HCT116 (cell line): ENCODE data around the gene RPL37A. TPM values are rescaled to one million over a fixed set of nuclear protein-coding genes. Genes with fewer than 3 reads are reported as not detected.

Experiments
- ATAC-seq: fragments of 200-7000 bp; cut with Tn5 transposase; 2 replicates; pipeline ENCODE4 v1.9.1; 2020; ENCODE audit warnings: mild to moderate bottlenecking, moderate library complexity
- BruUV-seq: library from RNA; stranded (reverse); fragments of 400-500 nt; replicated peaks from 2 replicates; lab custom pipeline; 2021; lab: Mats Ljungman, UMichigan
- CTCF ChIA-PET: fragments of 300-600 bp; sonication (Branson Sonifier 250); formaldehyde crosslinking; loops from one replicate; lab custom pipeline; 2021; ENCODE audit warnings: antibody characterized with exemption; lab: Charles Lee
- POLR2A ChIA-PET: fragments of 300-600, 350-600 bp; sonication (Branson Sonifier 250); formaldehyde crosslinking; loops from one replicate; lab custom pipeline; 2021; ENCODE audit warnings: antibody characterized with exemption; lab: Charles Lee
- RAD21 ChIA-PET, 2 experiments: fragments of 300-600 bp; sonication (Branson Sonifier 250); formaldehyde crosslinking; loops; one replicate each; lab custom pipeline; 2023; ENCODE audit warnings: low total read pairs in 2 of 2; ENCODE audit not compliant: uncharacterized antibody in 2 of 2, unreplicated experiment in 2 of 2, low non-redundant PET in 1 of 2; lab: Charles Lee
- DNase-seq: peaks from one replicate; pipeline ENCODE4 v3.0.0-alpha.2; 2010; ENCODE audit warnings: low read depth, low spot score
- H2AFZ ChIP-seq: fragments of 200-600 bp; shearing (Covaris generic), sonication (generic); 2 replicates; pipeline ENCODE4 v1.6.1; 2017; ENCODE audit warnings: low read depth, mixed run types, mixed read lengths, antibody characterized with exemption, low read length; ENCODE audit not compliant: poor library complexity, severe bottlenecking
- H3K27ac ChIP-seq: 2 replicates; pipeline ENCODE4 v1.5.1; 2012; ENCODE audit warnings: low read depth, low read length
- H3K27me3 ChIP-seq: fragments of 200-600 bp; sonication (generic); 2 replicates; pipeline ENCODE4 v1.6.1; 2016; ENCODE audit warnings: mixed run types, low read length, mixed read lengths; ENCODE audit not compliant: insufficient read depth
- H3K36me3 ChIP-seq, 2 experiments: fragments of 200-500 bp in 1 of 2; fragments of 200-600 bp in 1 of 2; sonication (Bioruptor generic) in 1 of 2; sonication (generic) in 1 of 2; 2 replicates each; pipeline versions ENCODE4 v1.5.1 to v1.6.1; 2014 to 2016; ENCODE audit warnings: low read length in 2 of 2, inconsistent platforms in 1 of 2, mixed read lengths in 1 of 2, mixed run types in 1 of 2; ENCODE audit not compliant: insufficient read depth in 2 of 2, control insufficient read depth in 1 of 2
- H3K4me1 ChIP-seq, 2 experiments: fragments of 200-600 bp in 1 of 2; sonication (generic) in 1 of 2; 2 replicates each; pipeline versions ENCODE4 v1.5.1 to v1.6.1; 2012 to 2017; ENCODE audit warnings: low read length in 2 of 2, inconsistent platforms in 1 of 2, mild to moderate bottlenecking in 1 of 2, mixed read lengths in 1 of 2, mixed run types in 1 of 2, moderate library complexity in 1 of 2; ENCODE audit not compliant: insufficient read depth in 2 of 2, control insufficient read depth in 1 of 2
- H3K4me2 ChIP-seq: fragments of 200-600 bp; sonication (generic); 2 replicates; pipeline ENCODE4 v1.6.1; 2017; ENCODE audit warnings: mixed run types, low read length, mixed read lengths
- H3K4me3 ChIP-seq, 2 experiments: fragments of 200-600 bp in 1 of 2; sonication (generic) in 1 of 2; replicated peaks in 1 of 2; 2 replicates each; pipeline ENCODE4 v1.5.1; 2011 to 2016; ENCODE audit warnings: low read length in 2 of 2, control low read depth in 1 of 2, low read depth in 1 of 2, mild to moderate bottlenecking in 1 of 2, mixed read lengths in 1 of 2, mixed run types in 1 of 2
- H3K79me2 ChIP-seq: fragments of 200-600 bp; sonication (generic); 2 replicates; pipeline ENCODE4 v1.6.1; 2017; ENCODE audit warnings: mild to moderate bottlenecking, mixed run types, low read length, moderate library complexity, mixed read lengths; ENCODE audit not compliant: insufficient read depth
- H3K9ac ChIP-seq: fragments of 200-600 bp; sonication (generic); 2 replicates; pipeline ENCODE4 v1.6.1; 2016; ENCODE audit warnings: low read length, mixed read lengths
- H3K9me2 ChIP-seq: fragments of 200-600 bp; sonication (generic), shearing (Covaris generic); 2 replicates; pipeline ENCODE4 v1.6.1; 2017; ENCODE audit warnings: mixed run types, mild to moderate bottlenecking, moderate library complexity; ENCODE audit not compliant: insufficient read depth
- H3K9me3 ChIP-seq, 2 experiments: fragments of 200-500 bp in 1 of 2; fragments of 200-600 bp in 1 of 2; sonication (Bioruptor generic) in 1 of 2; sonication (generic) in 1 of 2; 2 replicates each; pipeline ENCODE4 v1.6.1; 2014 to 2017; ENCODE audit warnings: low read length in 2 of 2, mixed read lengths in 2 of 2, inconsistent platforms in 1 of 2, low read depth in 1 of 2, mild to moderate bottlenecking in 1 of 2, mixed run types in 1 of 2, moderate library complexity in 1 of 2; ENCODE audit not compliant: control insufficient read depth in 1 of 2, insufficient read depth in 1 of 2
- H4K20me1 ChIP-seq: fragments of 200-600 bp; sonication (generic), shearing (Covaris generic); 2 replicates; pipeline ENCODE4 v1.6.1; 2017; ENCODE audit warnings: mixed run types, mild to moderate bottlenecking, moderate library complexity; ENCODE audit not compliant: insufficient read depth
- CEBPB ChIP-seq: IDR thresholded peaks from 2 replicates; pipeline ENCODE4 v1.6.1; 2012; ENCODE audit warnings: low read depth
- CTCF ChIP-seq, 3 experiments: fragments of 200-600 bp in 1 of 3; sonication (generic) in 1 of 3; IDR thresholded peaks in 2 of 3; conservative IDR thresholded peaks in 1 of 3; 2 replicates each; pipeline ENCODE4 v1.5.1; 2012 to 2017; ENCODE audit warnings: low read depth in 2 of 3, low read length in 2 of 3, antibody characterized with exemption in 1 of 3, borderline replicate concordance in 1 of 3, control low read depth in 1 of 3, mild to moderate bottlenecking in 1 of 3, mixed read lengths in 1 of 3, mixed run types in 1 of 3, moderate library complexity in 1 of 3; ENCODE audit not compliant: insufficient read depth in 1 of 3
- EGR1 ChIP-seq: IDR thresholded peaks from 2 replicates; pipeline ENCODE4 v1.6.1; 2012; ENCODE audit warnings: low read depth
- ELF1 ChIP-seq: IDR thresholded peaks from 2 replicates; pipeline ENCODE4 v1.6.1; 2012; ENCODE audit warnings: low read depth, borderline replicate concordance
- FOSL1 ChIP-seq: IDR thresholded peaks from 2 replicates; pipeline ENCODE4 v1.6.1; 2012; ENCODE audit warnings: low read depth
- JUND ChIP-seq: IDR thresholded peaks from 2 replicates; pipeline ENCODE4 v1.6.1; 2012
- POLR2A ChIP-seq: IDR thresholded peaks from 2 replicates; pipeline ENCODE4 v1.7.0; 2011; ENCODE audit warnings: borderline replicate concordance; ENCODE audit not compliant: insufficient read depth, insufficient read length; ENCODE audit errors: extremely low read depth
- POLR2AphosphoS5 ChIP-seq: IDR thresholded peaks from 2 replicates; pipeline ENCODE4 v1.6.1; 2011; ENCODE audit warnings: mild to moderate bottlenecking, low read depth, low read length, moderate library complexity
- RAD21 ChIP-seq: IDR thresholded peaks from 2 replicates; pipeline ENCODE4 v1.6.1; 2012; ENCODE audit warnings: low read depth, mild to moderate bottlenecking
- SIN3A ChIP-seq: IDR thresholded peaks from 2 replicates; pipeline ENCODE4 v1.6.1; 2012; ENCODE audit warnings: low read depth
- SP1 ChIP-seq: IDR thresholded peaks from 2 replicates; pipeline ENCODE4 v1.6.1; 2012; ENCODE audit warnings: low read depth
- SRF ChIP-seq: IDR thresholded peaks from 2 replicates; pipeline ENCODE4 v1.6.1; 2012; ENCODE audit warnings: low read depth
- YY1 ChIP-seq: IDR thresholded peaks from 2 replicates; pipeline ENCODE4 v1.6.1; 2011; ENCODE audit warnings: low read length, low read depth, moderate library complexity, mild to moderate bottlenecking; ENCODE audit not compliant: insufficient replicate concordance; ENCODE audit errors: extremely low read depth
- ZFX ChIP-seq: fragments of 450-650 bp; IDR thresholded peaks from 2 replicates; pipeline ENCODE4 v1.6.1; 2017
- intact Hi-C: fragments of 100-400 bp; cut with micrococcal nuclease; formaldehyde crosslinking; loops from 2 replicates; pipeline ENCODE4 v1.10.0; 2022
- total RNA-seq: library from RNA; stranded (reverse); gene quantifications from one replicate; pipeline ENCODE4 v1.2.1, GENCODE V29; 2021; ENCODE audit not compliant: unreplicated experiment
- TF ChIP-seq, protein P1 (sequence below): IDR thresholded peaks from 2 replicates; pipeline ENCODE4 v1.6.1; 2012
- TF ChIP-seq, protein P2 (sequence below): IDR thresholded peaks from 2 replicates; pipeline ENCODE4 v1.6.1; 2012
- TF ChIP-seq, protein P3 (sequence below): IDR thresholded peaks from 2 replicates; pipeline ENCODE4 v1.6.1; 2011; ENCODE audit warnings: mild to moderate bottlenecking, low read length, moderate library complexity; ENCODE audit not compliant: insufficient replicate concordance; ENCODE audit errors: extremely low read depth

The RPL37A gene
- total RNA-seq, 1 experiment from 2014 or later, result 3,018 TPM

DNA sequence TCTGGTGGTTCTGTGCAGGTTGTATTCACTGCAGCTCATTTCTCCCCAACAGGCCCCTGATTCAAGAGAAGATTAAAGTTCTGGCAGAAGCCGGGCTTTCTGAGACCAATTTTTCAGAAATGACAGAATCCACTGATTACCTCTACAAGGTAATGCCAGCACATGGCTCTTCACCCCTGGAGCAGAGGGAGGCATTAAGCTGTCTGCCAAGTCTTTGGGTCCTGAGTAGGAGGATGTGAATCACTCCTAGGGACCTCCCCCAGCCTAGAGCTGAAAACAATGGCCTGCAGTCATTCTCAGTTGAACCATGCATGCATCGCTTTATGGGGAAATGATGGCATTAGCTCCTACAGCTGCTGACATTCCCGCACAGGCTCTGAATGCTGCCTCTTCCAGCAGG is 20.5 kb upstream of the RPL37A start:
- ChIA-PET CTCF (no interaction called here), POLR2A (interaction anchor here (1.1 kb wide), 1 partner anchor 20 kb away, joined by 4 read pairs; the partner anchor contains the start of gene RPL37A), RAD21 (no interaction called here)
- peak; percentile 85 for ATAC-seq
- BruUV-seq, result no TSS peak
- no peaks in the 10 kb centered on the region for H3K9me2 ChIP-seq
- H3K4me2 ChIP-seq, result peak overlapping the region; percentile 33
- no peaks in the 10 kb centered on the region for H3K79me2 ChIP-seq
- peak; percentile 50 for DNase-seq
- no peak overlapping the region for H2AFZ ChIP-seq
- H3K9me3 ChIP-seq, result no peaks in the 10 kb centered on the region
- 0 out of 2 replicates have a peak overlapping the region, but pooled peaks have one; percentile 5 for H3K9ac ChIP-seq
- H3K4me1 ChIP-seq, result peaks cover 0 to 14% of the 10 kb centered on the region in 2 experiments; a peak in 2 of 4 replicates
- no peak overlapping the region for H3K27ac ChIP-seq
- intact Hi-C loops, result no loop called here
- H4K20me1 ChIP-seq, result no peaks in the 10 kb centered on the region
- no peak for TF ChIP-seq CEBPB
- TF ChIP-seq FOSL1, result peak; percentile 30; the same call in 1 of the 2 replicates
- TF ChIP-seq, protein P1, sequence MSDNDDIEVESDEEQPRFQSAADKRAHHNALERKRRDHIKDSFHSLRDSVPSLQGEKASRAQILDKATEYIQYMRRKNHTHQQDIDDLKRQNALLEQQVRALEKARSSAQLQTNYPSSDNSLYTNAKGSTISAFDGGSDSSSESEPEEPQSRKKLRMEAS, result peak; percentile 59
- TF ChIP-seq SRF, result no peak
- no peak for TF ChIP-seq POLR2A
- peak; percentile 44 for TF ChIP-seq JUND
- TF ChIP-seq, protein P2, sequence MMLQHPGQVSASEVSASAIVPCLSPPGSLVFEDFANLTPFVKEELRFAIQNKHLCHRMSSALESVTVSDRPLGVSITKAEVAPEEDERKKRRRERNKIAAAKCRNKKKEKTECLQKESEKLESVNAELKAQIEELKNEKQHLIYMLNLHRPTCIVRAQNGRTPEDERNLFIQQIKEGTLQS, result no peak
- peak; percentile 7 for TF ChIP-seq YY1
- TF ChIP-seq EGR1, result 0 out of 2 replicates have a peak, but pooled peaks have one; percentile 24
- 0 out of 2 replicates have a peak, but pooled peaks have one; percentile 35 for TF ChIP-seq SIN3A
- TF ChIP-seq SP1, result peak; percentile 37
- peaks cover 0 to 5% of the 10 kb centered on the region in 2 experiments; a peak in 1 of 4 replicates for H3K36me3 ChIP-seq
- no peaks in the 10 kb centered on the region for H3K27me3 ChIP-seq
- no peak overlapping the region for H3K4me3 ChIP-seq

DNA sequence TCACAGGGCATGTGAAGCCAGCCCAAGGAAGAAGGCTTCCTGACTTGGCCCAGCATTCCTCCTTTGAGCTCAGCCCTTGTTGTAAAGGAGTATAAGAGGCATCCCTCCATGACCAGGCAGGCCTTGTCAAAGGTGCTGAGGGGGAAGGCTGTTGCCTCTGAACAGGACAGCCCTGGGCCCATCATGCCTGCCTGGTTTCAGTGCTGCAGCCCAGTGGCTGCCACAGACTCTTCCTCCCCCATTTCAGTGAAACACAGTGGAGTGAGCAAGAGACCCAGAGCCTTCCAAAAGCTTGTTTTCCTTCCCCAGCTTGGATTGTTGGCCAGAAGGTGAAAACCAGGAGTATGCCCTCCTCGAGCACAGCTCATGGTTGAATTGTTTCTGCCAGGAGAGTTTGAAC is 19.9 kb upstream of the RPL37A start:
- Histone ChIP-seq H3K4me3 (no peak overlapping the region), H3K4me1 (peaks cover 0 to 14% of the 10 kb centered on the region in 2 experiments; a peak in 2 of 4 replicates), H3K27me3 (no peaks in the 10 kb centered on the region), H3K79me2 (no peaks in the 10 kb centered on the region), H3K9ac (no peak overlapping the region), H3K4me2 (peak overlapping the region; percentile 33), H2AFZ (no peak overlapping the region), H4K20me1 (no peaks in the 10 kb centered on the region), H3K9me2 (no peaks in the 10 kb centered on the region), H3K36me3 (peaks cover 0 to 5% of the 10 kb centered on the region in 2 experiments; a peak in 1 of 4 replicates), H3K9me3 (no peaks in the 10 kb centered on the region), H3K27ac (no peak overlapping the region)
- CTCF ChIA-PET, result no interaction called here
- intact Hi-C loops, result no loop called here
- RAD21 ChIA-PET, result no interaction called here
- ATAC-seq (0 out of 2 replicates have a peak, but pooled peaks have one; percentile 14), DNase-seq (no peak)
- POLR2A ChIA-PET, result interaction anchor here (1.1 kb wide), 1 partner anchor 20 kb away, joined by 4 read pairs; the partner anchor contains the start of gene RPL37A
- BruUV-seq, result no TSS peak
- TF ChIP-seq, protein P3, sequence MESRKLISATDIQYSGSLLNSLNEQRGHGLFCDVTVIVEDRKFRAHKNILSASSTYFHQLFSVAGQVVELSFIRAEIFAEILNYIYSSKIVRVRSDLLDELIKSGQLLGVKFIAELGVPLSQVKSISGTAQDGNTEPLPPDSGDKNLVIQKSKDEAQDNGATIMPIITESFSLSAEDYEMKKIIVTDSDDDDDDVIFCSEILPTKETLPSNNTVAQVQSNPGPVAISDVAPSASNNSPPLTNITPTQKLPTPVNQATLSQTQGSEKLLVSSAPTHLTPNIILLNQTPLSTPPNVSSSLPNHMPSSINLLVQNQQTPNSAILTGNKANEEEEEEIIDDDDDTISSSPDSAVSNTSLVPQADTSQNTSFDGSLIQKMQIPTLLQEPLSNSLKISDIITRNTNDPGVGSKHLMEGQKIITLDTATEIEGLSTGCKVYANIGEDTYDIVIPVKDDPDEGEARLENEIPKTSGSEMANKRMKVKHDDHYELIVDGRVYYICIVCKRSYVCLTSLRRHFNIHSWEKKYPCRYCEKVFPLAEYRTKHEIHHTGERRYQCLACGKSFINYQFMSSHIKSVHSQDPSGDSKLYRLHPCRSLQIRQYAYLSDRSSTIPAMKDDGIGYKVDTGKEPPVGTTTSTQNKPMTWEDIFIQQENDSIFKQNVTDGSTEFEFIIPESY, result no peak
- TF ChIP-seq ELF1 (no peak), RAD21 (no peak), CTCF (IDR thresholded peaks at IDR 0.05 in 2 of 3, conservative IDR thresholded peaks at IDR 0.05 in 1 of 3; ENCODE audit: borderline replicate concordance in 1 of 3, insufficient read depth in 1 of 3, low read depth in 2 of 3, low read length in 2 of 3) (no peak), ZFX (no peak), SIN3A (no peak), SRF (no peak), POLR2AphosphoS5 (no peak), CEBPB (no peak)
- TF ChIP-seq, protein P1, result no peak
